WERI-Rb-1 (cell line): ENCODE measurements around the gene MTUS2.

Experiments used
- DNase-seq: peaks from one replicate; pipeline ENCODE4 v3.0.0-alpha.2; 2020
- H3K27ac ChIP-seq: fragments of 250-450 bp; sonication (Bioruptor Pico); 2 replicates; pipeline ENCODE4 v1.5.1; 2020; ENCODE audit warnings: mild to moderate bottlenecking, moderate library complexity
- H3K27me3 ChIP-seq: fragments of 250-450 bp; sonication (Bioruptor Pico); 2 replicates; pipeline ENCODE4 v1.5.1; 2021; ENCODE audit warnings: mild to moderate bottlenecking, low read depth, moderate library complexity; ENCODE audit not compliant: insufficient read depth, severe bottlenecking
- H3K36me3 ChIP-seq: fragments of 250-450 bp; sonication (Bioruptor Pico); 2 replicates; pipeline ENCODE4 v1.5.1; 2020; ENCODE audit warnings: mild to moderate bottlenecking, moderate library complexity
- H3K4me3 ChIP-seq: 2 replicates; pipeline ENCODE4 v1.5.1; 2011; ENCODE audit warnings: low read depth, mild to moderate bottlenecking, control low read depth, low read length
- H3K9me3 ChIP-seq: fragments of 250-450 bp; sonication (Bioruptor Pico); 2 replicates; pipeline ENCODE4 v1.5.1; 2021; ENCODE audit warnings: mild to moderate bottlenecking, moderate library complexity; ENCODE audit not compliant: severe bottlenecking
- TF ChIP-seq, protein P1 (sequence below): IDR thresholded peaks from 2 replicates; pipeline ENCODE4 v1.5.1; 2011; ENCODE audit warnings: low read depth, mild to moderate bottlenecking, control low read depth, inconsistent platforms, low read length

Gene MTUS2

GRCh38 chr13:29499506-29500165 lies 679.5 kb downstream of the MTUS2 start:
- TF ChIP-seq, protein P1, sequence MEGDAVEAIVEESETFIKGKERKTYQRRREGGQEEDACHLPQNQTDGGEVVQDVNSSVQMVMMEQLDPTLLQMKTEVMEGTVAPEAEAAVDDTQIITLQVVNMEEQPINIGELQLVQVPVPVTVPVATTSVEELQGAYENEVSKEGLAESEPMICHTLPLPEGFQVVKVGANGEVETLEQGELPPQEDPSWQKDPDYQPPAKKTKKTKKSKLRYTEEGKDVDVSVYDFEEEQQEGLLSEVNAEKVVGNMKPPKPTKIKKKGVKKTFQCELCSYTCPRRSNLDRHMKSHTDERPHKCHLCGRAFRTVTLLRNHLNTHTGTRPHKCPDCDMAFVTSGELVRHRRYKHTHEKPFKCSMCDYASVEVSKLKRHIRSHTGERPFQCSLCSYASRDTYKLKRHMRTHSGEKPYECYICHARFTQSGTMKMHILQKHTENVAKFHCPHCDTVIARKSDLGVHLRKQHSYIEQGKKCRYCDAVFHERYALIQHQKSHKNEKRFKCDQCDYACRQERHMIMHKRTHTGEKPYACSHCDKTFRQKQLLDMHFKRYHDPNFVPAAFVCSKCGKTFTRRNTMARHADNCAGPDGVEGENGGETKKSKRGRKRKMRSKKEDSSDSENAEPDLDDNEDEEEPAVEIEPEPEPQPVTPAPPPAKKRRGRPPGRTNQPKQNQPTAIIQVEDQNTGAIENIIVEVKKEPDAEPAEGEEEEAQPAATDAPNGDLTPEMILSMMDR = no peak
- no peak for DNase-seq
- Histone ChIP-seq H3K27me3 (no peaks in the 10 kb centered on the region), H3K36me3 (no peaks in the 10 kb centered on the region), H3K9me3 (no peaks in the 10 kb centered on the region), H3K4me3 (no peak overlapping the region), H3K27ac (no peak overlapping the region)

DNA sequence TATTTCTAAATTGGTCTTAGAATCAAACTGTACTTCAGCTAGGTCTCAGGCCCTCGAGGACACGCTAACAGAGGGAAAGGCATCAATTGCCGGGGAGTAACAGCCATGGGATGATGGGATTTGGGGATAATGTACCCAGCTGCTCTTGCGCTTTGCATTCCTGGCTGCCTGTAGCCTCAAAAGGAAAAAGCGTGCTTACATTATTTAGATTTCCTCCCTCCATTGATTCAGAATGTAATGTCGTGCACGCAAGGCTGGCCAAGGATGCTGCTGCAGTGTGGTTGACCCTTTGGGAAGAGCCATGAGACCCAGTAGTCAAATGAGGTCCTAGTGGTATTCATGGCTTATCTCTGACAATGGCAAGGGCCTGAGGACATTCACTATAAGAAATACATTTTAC lies 680.2 kb downstream of the MTUS2 start:
- no peaks in the 10 kb centered on the region for H3K27me3 ChIP-seq
- TF ChIP-seq, protein P1 = no peak
- DNase-seq = no peak

GRCh38 chr13:29501674-29502073 lies 681.5 kb downstream of the MTUS2 start:
- DNase-seq = no peak
- TF ChIP-seq, protein P1 = no peak
- no peaks in the 10 kb centered on the region for H3K36me3 ChIP-seq
- no peak overlapping the region for H3K27ac ChIP-seq
- no peaks in the 10 kb centered on the region for H3K9me3 ChIP-seq
- no peaks in the 10 kb centered on the region for H3K27me3 ChIP-seq
- H3K4me3 ChIP-seq = no peak overlapping the region

More for the DNA sequence above, 680.2 kb downstream of the MTUS2 start:
- Histone ChIP-seq H3K36me3 (no peaks in the 10 kb centered on the region), H3K27ac (no peak overlapping the region), H3K4me3 (no peak overlapping the region), H3K9me3 (no peaks in the 10 kb centered on the region)

DNA sequence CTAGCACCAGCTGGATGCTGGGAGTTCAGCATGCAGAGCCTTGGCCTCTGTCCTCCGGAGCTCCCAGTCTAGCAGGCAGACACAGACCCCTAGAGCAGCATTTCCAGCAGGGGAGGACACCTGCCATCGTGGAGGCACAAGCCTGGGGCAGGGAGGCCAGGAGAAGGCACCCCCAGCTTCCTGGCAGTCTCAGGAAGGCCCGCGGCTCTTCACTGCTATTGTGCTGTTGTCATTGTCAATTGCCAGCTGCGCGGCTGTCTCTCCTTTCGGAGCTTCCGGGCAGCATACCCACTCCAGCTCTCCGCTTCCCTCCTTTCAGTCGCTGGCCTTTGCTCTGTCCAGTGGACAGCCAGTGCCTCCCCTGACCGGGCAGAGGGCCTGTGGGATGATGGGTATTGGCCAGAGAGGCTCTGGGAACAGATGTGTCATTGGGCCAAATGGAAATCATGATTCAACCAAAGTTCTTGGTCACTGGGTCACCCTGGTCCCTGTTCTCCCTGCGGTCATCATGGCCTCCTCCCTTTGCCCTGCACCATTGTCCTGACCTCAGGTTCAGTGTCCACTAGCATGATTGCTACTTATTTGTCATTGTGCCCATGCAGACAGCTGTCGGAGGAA lies 682.4 kb downstream of the MTUS2 start:
- Histone ChIP-seq H3K4me3 (no peak overlapping the region), H3K36me3 (no peaks in the 10 kb centered on the region), H3K27ac (no peak overlapping the region), H3K9me3 (no peaks in the 10 kb centered on the region), H3K27me3 (no peaks in the 10 kb centered on the region)
- TF ChIP-seq, protein P1 = no peak
- DNase-seq = no peak

DNA sequence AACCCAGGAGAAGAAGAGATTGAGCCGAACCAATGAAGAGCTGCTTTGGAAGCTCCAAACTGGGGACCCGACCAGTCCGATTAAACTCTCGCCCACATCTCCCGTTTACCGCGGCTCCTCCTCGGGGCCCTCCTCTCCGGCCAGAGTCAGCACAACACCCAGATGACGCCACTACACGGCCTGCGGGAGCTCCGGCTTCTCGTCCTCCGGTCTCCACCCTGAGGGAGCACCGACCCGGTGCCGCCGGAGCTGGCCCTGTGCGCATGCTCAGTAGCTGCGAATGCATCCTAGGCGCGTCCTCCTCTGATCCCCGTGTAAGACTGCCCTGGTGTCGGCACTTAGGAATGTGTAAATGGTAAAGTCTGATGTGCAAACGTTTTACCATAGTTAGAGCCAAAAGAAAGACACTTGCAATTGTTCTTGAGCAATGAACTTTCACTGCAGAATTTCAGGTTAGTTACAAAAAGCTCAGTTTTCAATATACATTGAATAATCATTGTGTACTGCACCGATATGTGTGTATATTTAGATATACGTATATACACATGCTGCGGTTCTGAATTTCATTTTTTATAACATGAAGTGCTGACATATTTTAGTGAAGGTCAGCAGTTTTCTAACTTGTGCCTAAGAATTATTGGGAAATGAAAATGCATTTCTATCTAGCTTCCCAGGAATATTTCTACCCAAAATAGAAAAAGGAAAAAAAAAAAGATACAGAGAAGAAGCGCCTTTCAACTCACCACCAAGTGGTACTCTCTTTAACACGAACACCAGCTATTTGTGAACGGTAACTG lies 683.1 kb downstream of the MTUS2 start:
- TF ChIP-seq, protein P1 = no peak
- Histone ChIP-seq H3K4me3 (no peak overlapping the region), H3K36me3 (no peaks in the 10 kb centered on the region), H3K27ac (no peak overlapping the region), H3K27me3 (no peaks in the 10 kb centered on the region), H3K9me3 (no peaks in the 10 kb centered on the region)
- DNase-seq = no peak
